Measurements from ENCODE around the gene MYO5B. TPM values are rescaled to one million over a fixed set of nuclear protein-coding genes. Genes with fewer than 3 reads are reported as not detected.

MYO5B gene
- total RNA-seq, 1 donor from 2014 or later: 6.7 TPM

DNA sequence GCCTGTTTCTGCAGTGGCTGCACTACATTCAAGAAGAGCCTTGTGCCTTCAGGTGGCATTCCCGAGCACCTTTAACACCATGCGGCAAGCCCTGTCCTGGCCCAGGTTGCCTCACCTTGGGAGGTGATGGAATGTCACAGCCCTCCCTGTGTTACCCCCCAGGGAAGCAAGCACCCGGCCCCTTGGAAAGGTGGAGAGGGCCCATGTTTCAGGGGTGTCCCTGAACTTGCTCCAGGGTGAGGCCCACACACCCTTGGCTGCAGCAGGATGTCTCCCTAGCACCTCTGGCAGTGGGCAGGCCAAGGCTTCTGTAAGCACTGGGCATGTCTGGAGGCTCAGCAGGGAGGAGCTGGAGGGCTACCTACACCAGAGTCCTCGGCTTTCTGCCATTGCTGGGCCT is 352.3 kb downstream of the MYO5B start:
- H3K27me3 Mint-ChIP-seq (ENCODE audit: insufficient read depth, low read depth): peaks cover 7% of the 10 kb centered on the region
- peaks cover 22% of the 10 kb centered on the region for H3K4me1 ChIP-seq
- H3K9me3 Mint-ChIP-seq: no peaks in the 10 kb centered on the region
- H4K20me1 ChIP-seq (ENCODE audit: low read depth): no peaks in the 10 kb centered on the region
- H3K9me3 ChIP-seq (ENCODE audit: low read depth): no peaks in the 10 kb centered on the region
- H3K4me1 Mint-ChIP-seq: peaks cover 29% of the 10 kb centered on the region
- no peak overlapping the region for H2AFZ ChIP-seq (replicated peaks)
- no peak overlapping the region for H3K27ac ChIP-seq
- no peaks in the 10 kb centered on the region for H3K27me3 ChIP-seq
- H3K36me3 ChIP-seq: no peaks in the 10 kb centered on the region
- H3K4me2 ChIP-seq: no peak overlapping the region
- H3K79me2 ChIP-seq (ENCODE audit: low read depth): no peaks in the 10 kb centered on the region
- H3F3A ChIP-seq (ENCODE audit: low read depth): no peaks in the 10 kb centered on the region
- no peak overlapping the region for H3K9ac ChIP-seq
- H3K27ac Mint-ChIP-seq: no peak overlapping the region
- H3K4me3 ChIP-seq: no peak overlapping the region
- TF ChIP-seq, protein P1, sequence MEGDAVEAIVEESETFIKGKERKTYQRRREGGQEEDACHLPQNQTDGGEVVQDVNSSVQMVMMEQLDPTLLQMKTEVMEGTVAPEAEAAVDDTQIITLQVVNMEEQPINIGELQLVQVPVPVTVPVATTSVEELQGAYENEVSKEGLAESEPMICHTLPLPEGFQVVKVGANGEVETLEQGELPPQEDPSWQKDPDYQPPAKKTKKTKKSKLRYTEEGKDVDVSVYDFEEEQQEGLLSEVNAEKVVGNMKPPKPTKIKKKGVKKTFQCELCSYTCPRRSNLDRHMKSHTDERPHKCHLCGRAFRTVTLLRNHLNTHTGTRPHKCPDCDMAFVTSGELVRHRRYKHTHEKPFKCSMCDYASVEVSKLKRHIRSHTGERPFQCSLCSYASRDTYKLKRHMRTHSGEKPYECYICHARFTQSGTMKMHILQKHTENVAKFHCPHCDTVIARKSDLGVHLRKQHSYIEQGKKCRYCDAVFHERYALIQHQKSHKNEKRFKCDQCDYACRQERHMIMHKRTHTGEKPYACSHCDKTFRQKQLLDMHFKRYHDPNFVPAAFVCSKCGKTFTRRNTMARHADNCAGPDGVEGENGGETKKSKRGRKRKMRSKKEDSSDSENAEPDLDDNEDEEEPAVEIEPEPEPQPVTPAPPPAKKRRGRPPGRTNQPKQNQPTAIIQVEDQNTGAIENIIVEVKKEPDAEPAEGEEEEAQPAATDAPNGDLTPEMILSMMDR (IDR thresholded peaks at IDR 0.05): no peak
- no peak for TF ChIP-seq EZH2phosphoT487 (IDR thresholded peaks at IDR 0.05)
- TF ChIP-seq EZH2 (IDR thresholded peaks at IDR 0.05): no peak
- H3K36me3 Mint-ChIP-seq: no peaks in the 10 kb centered on the region
- no peak overlapping the region for H3K4me3 Mint-ChIP-seq
- no peak for DNase-seq (ENCODE audit: low spot score)

DNA sequence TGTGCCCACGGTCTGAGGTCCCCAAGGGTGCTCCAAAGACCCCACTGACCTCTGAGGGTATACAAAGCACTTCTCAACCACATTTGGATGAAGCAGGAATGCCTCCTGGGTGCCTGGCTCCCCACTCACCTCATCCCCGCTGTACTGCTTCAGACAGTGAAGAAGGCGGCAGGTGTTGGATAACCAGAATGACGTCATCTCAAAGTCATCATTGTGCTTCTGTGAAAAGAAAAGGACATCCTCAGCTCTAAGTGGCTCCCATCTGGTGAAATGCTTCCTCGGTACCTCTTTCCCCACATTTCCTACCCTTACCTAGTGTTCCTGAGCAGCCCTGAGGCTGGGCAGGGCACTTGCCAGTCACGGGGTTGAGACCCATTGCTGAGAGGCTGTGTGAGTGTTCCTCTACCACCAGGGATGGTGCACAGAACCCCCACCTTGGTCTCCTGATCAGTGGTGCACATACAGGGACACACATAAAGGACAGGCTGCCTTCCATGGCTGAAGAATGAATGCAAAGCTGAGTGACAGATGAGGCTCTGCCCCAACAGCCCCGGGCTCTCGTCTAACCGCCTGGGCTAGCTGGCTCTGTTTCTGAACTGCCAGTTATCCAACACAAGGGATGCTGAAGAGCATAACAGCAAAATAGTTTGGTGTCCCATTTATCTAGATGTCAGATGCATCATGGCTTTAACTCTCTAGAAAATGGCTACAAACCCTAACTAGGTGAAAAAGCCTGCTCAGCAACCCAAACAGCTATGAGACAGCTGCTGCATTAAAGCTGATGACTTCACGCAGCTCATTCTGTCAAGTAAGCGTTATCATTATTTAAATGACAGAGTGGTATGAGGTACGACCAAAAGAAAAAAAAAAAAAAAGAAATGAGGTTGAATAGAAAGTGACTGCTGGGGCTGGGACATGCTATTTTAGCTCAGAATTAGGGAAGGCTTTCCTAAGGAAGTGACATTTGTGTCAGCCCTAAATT is 353.4 kb downstream of the MYO5B start:
- H3K36me3 Mint-ChIP-seq: peaks cover 2% of the 10 kb centered on the region
- H3K27ac Mint-ChIP-seq: no peak overlapping the region
- H3K9me3 Mint-ChIP-seq: no peaks in the 10 kb centered on the region
- H3K27me3 Mint-ChIP-seq (ENCODE audit: insufficient read depth, low read depth): peaks cover 6% of the 10 kb centered on the region
- H4K20me1 ChIP-seq (ENCODE audit: low read depth): no peaks in the 10 kb centered on the region
- H2AFZ ChIP-seq (replicated peaks): no peak overlapping the region
- no peak overlapping the region for H3K4me3 ChIP-seq
- H3K9me3 ChIP-seq (ENCODE audit: low read depth): no peaks in the 10 kb centered on the region
- peaks cover 20% of the 10 kb centered on the region for H3K4me1 Mint-ChIP-seq
- H3K36me3 ChIP-seq: no peaks in the 10 kb centered on the region
- no peak for DNase-seq (ENCODE audit: low spot score)
- peaks cover 18% of the 10 kb centered on the region for H3K4me1 ChIP-seq
- no peaks in the 10 kb centered on the region for H3K27me3 ChIP-seq
- no peak overlapping the region for H3K9ac ChIP-seq
- H3K79me2 ChIP-seq (ENCODE audit: low read depth): no peaks in the 10 kb centered on the region
- H3K4me2 ChIP-seq: no peak overlapping the region
- H3K4me3 Mint-ChIP-seq: no peak overlapping the region
- TF ChIP-seq, protein P1 (IDR thresholded peaks at IDR 0.05): no peak
- no peak for TF ChIP-seq EZH2phosphoT487 (IDR thresholded peaks at IDR 0.05)
- no peak for TF ChIP-seq EZH2 (IDR thresholded peaks at IDR 0.05)
- no peak overlapping the region for H3K27ac ChIP-seq
- no peaks in the 10 kb centered on the region for H3F3A ChIP-seq (ENCODE audit: low read depth)

DNA sequence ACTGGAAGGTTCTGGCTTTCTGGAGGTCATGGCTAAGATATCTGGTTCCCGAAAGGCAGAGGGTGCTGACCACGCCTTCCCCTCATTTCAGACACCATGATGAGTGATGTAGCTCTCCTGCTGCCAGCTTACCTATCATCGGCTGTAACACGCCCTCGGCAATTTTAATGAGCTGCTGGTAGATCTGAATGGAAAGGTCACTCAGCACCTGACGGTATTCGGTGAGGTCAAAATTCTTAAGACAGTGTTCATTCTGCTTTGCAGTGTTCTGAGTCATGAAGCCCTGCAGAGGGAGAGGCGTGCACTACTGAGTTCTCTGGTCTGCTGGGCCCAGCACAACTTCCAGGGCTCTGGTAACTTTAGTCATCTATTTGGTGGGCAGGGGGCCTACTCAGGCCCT is 355.9 kb downstream of the MYO5B start:
- H3K4me1 Mint-ChIP-seq: peaks cover 2% of the 10 kb centered on the region
- H3K27ac Mint-ChIP-seq: no peak overlapping the region
- Histone ChIP-seq H3F3A (ENCODE audit: low read depth) (no peaks in the 10 kb centered on the region), H4K20me1 (ENCODE audit: low read depth) (no peaks in the 10 kb centered on the region), H3K36me3 (no peaks in the 10 kb centered on the region), H3K4me3 (no peak overlapping the region), H3K4me1 (no peaks in the 10 kb centered on the region), H3K9ac (no peak overlapping the region), H3K27me3 (no peaks in the 10 kb centered on the region), H2AFZ (replicated peaks) (no peak overlapping the region), H3K9me3 (ENCODE audit: low read depth) (no peaks in the 10 kb centered on the region), H3K27ac (no peak overlapping the region), H3K79me2 (ENCODE audit: low read depth) (no peaks in the 10 kb centered on the region), H3K4me2 (no peak overlapping the region)
- H3K27me3 Mint-ChIP-seq (ENCODE audit: insufficient read depth, low read depth): no peaks in the 10 kb centered on the region
- no peaks in the 10 kb centered on the region for H3K9me3 Mint-ChIP-seq
- DNase-seq (ENCODE audit: low spot score): no peak
- TF ChIP-seq EZH2 (IDR thresholded peaks at IDR 0.05): no peak
- TF ChIP-seq, protein P1 (IDR thresholded peaks at IDR 0.05): no peak
- no peak for TF ChIP-seq EZH2phosphoT487 (IDR thresholded peaks at IDR 0.05)
- H3K36me3 Mint-ChIP-seq: peaks cover 2% of the 10 kb centered on the region
- no peak overlapping the region for H3K4me3 Mint-ChIP-seq
